ENCODE results near the gene SPTBN5.

DNA sequence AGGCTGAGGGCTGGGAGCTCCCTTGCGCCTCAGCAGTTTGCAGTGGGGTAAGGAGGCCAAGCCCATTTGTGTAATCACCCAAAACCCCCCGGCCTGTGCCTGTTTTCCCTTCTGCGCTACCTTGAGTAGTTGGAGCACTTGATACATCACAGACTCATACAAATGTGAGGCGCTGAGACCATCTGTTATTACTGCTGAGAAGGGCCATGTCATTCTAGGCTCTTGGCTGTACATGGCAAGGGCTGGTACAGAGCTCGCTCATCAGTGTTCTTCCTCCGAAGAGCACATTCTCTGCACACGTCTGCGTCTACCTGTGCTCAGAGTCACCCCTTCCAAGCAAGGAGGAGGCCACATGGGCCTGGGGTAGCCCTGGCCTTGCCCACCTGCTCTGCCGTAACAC, 45.9 kb downstream of the SPTBN5 start:
- TF ChIP-seq EZH2 (IDR thresholded peaks at IDR 0.05), result no peak
- TF ChIP-seq POLR2AphosphoS5 (IDR thresholded peaks at IDR 0.05; ENCODE audit: borderline replicate concordance, low read depth, low read length), result no peak
